ENCODE results near the gene PPP2R2C.

Gene PPP2R2C

DNA sequence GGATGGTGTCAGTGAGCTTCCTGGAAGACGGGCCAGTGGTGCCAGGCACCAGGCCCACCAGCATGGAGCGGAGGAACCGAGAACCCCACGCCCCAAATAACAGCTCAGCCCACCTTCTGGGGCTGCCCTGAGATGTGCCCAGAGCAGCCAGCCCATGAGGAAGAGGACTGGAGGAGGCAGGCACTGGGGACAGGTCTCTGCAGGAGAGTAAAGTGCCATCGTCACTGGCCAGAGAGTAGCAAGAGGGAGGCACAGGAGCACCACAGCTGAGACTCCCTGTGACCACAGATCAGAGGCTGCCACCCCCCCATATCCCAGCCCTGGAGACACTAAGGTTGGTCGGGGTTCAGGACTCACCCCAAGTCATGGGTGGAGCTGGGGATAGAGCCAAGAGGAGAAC is 63.0 kb downstream of the PPP2R2C start:
- peaks cover 6% of the 10 kb centered on the region for H3K27me3 ChIP-seq (ENCODE audit: insufficient read depth, poor library complexity, severe bottlenecking)
- H3K27ac ChIP-seq (replicated peaks) = no peak overlapping the region

DNA sequence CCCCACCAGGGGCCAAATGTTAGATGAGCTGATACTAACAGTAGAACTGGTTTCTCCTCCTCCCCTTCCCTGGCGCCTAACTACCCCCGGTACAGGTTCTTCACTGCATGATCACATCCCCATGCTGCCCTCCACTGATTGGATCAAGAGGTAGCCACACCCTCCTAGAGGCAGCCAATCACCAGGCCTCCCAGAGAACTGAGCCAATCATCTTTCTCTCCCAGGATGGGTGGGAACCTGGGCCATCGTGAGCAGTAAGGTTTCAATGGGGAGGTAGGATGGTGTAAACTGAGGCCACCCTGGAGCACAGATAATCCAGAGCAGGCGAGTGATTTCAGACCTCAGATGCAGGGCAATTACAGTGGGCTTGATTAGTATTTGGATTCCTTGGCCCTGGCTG is 64.2 kb downstream of the PPP2R2C start:
- no peak overlapping the region for H3K4me3 ChIP-seq (replicated peaks; ENCODE audit: insufficient read depth, low read length)
- TF ChIP-seq POLR2AphosphoS5 (IDR thresholded peaks at IDR 0.05; ENCODE audit: low read depth) = no peak
- TF ChIP-seq REST (IDR thresholded peaks at IDR 0.05; ENCODE audit: insufficient replicate concordance, low read depth) = no peak
- TF ChIP-seq CTCF (IDR thresholded peaks at IDR 0.05; ENCODE audit: insufficient read depth, low read length) = no peak
- DNase-seq (ENCODE audit: low read depth in 1 of 2, low spot score in 1 of 2) = no peak
- H3K27ac ChIP-seq (replicated peaks) = no peak overlapping the region
- peaks cover 10% of the 10 kb centered on the region for H3K27me3 ChIP-seq (ENCODE audit: insufficient read depth, poor library complexity, severe bottlenecking)

More for the DNA sequence above, 63.0 kb downstream of the PPP2R2C start:
- H3K4me3 ChIP-seq (replicated peaks; ENCODE audit: insufficient read depth, low read length) = no peak overlapping the region
- no peak for TF ChIP-seq CTCF (IDR thresholded peaks at IDR 0.05; ENCODE audit: insufficient read depth, low read length)
- DNase-seq (ENCODE audit: low read depth in 1 of 2, low spot score in 1 of 2) = no peak

DNA sequence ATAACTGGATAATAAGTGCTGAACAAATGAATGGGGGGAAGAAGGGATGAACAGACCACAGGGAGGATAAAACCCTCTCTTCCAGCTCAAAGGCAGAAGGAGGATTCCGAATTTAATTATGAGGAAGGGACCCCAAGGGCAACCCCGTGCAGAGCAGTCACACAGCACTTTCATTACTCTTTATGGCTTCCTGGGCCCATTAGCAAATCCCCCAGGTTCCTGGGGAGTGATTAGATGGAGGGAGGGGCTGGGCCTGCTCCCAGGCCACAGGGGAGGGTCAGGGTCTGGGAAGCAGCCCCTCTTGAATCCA is 67.1 kb downstream of the PPP2R2C start:
- no peak overlapping the region for H3K4me3 ChIP-seq (replicated peaks; ENCODE audit: insufficient read depth, low read length)
- no peak overlapping the region for H3K27ac ChIP-seq (replicated peaks)
- TF ChIP-seq SPI1 (IDR thresholded peaks at IDR 0.05; ENCODE audit: borderline replicate concordance, low read depth) (no peak), POLR2AphosphoS5 (IDR thresholded peaks at IDR 0.05; ENCODE audit: low read depth) (no peak), GABPA (IDR thresholded peaks at IDR 0.05; ENCODE audit: low read depth) (no peak), REST (IDR thresholded peaks at IDR 0.05; ENCODE audit: insufficient replicate concordance, low read depth) (no peak), CTCF (IDR thresholded peaks at IDR 0.05; ENCODE audit: insufficient read depth, low read length) (no peak)
- H3K27me3 ChIP-seq (ENCODE audit: insufficient read depth, poor library complexity, severe bottlenecking) = peaks cover 14% of the 10 kb centered on the region
- no peak for DNase-seq (ENCODE audit: low read depth in 1 of 2, low spot score in 1 of 2)

DNA sequence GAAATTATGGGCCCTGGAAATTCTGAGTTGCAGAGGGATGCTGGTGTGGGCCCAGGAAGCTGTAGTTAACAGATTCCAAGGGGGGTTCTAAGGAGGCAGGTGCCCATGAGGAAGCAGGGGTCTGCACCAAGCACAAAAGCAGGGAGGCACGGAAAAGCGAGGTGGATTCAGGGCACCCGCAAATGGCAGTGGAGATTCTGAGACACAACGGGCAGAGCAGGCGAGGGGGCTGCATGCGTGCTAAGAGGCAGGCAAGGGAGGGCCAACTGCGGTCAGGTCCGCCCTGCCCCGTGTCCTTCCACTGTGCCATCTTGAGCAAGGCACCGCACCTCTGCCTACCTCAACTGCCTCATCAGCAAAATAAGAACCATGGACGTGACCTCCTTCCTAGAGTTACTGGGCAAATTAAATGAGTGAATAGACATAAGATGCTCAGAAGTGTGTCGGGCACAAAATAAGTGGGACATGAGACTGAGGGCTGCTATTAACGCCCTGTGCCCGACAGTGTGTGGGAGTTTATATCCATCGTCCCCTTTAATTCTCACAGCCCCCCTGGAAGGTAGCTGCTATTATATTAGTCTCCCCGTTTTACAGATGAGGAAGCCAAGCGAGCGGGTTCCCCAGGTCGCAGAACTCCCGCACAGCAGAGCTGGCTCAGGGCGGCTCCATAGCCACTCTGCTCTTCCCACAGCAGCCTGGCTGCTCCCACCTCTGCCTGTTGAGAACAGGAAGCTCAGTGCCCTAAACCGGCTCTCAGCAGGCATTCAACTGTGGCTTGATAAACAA is 67.6 kb downstream of the PPP2R2C start:
- H3K27ac ChIP-seq (replicated peaks) = no peak overlapping the region
- H3K27me3 ChIP-seq (ENCODE audit: insufficient read depth, poor library complexity, severe bottlenecking) = peaks cover 14% of the 10 kb centered on the region
- TF ChIP-seq GABPA (IDR thresholded peaks at IDR 0.05; ENCODE audit: low read depth) (no peak), CTCF (IDR thresholded peaks at IDR 0.05; ENCODE audit: insufficient read depth, low read length) (no peak), POLR2AphosphoS5 (IDR thresholded peaks at IDR 0.05; ENCODE audit: low read depth) (no peak), SPI1 (IDR thresholded peaks at IDR 0.05; ENCODE audit: borderline replicate concordance, low read depth) (no peak), REST (IDR thresholded peaks at IDR 0.05; ENCODE audit: insufficient replicate concordance, low read depth) (no peak)
- no peak for DNase-seq (ENCODE audit: low read depth in 1 of 2, low spot score in 1 of 2)
- no peak overlapping the region for H3K4me3 ChIP-seq (replicated peaks; ENCODE audit: insufficient read depth, low read length)

Data from HL-60 (cell line).